ENCODE results near the gene RPL10. TPM values are rescaled to one million over a fixed set of nuclear protein-coding genes. Genes with fewer than 3 reads are reported as not detected.
"Not testable (repeated sequence)": the region's sequence is repeated elsewhere in the genome, so short reads cannot be mapped to it uniquely, and the experiment has no call there.

The RPL10 gene
- total RNA-seq, 1 donor from 2014 or later, result 9,585 TPM

DNA sequence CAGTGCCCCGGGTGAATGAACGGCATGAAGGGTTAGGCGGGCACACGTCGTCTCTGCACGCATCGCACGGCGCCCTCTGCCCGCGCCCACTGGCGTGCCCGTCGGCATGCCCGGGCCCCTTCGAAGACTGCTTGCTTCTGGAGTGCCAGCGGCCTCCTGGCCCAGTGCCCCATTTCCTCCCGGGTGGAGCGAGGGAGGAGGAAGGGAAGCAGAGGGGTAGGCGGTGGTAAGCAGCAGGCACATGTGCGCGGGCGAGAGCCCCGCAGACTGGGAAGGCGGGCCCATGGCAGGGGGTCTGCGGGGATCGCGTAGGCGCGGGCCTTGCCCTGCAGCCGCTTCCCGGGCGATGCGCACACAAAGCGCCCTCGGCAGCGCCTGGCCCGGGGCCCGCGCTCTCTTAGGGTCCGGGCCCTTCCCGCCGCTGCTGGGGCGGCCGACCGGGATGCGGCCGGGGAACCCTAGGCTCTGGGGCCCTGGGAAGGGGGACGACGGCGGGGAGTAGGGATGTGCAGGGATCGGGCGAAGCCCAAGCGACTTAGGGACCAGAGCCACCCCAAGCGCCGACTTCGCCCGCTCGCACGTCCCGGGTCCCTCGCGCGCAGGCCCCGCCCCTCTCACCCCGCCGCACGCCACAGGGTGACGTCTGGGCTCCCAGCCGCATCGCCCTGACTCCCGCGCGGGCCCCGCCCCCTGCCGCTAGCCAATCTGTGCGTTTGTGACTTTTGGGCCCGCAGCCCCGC is 19.9 kb upstream of the RPL10 start:
- DNase-seq, result peak; percentile 76

DNA sequence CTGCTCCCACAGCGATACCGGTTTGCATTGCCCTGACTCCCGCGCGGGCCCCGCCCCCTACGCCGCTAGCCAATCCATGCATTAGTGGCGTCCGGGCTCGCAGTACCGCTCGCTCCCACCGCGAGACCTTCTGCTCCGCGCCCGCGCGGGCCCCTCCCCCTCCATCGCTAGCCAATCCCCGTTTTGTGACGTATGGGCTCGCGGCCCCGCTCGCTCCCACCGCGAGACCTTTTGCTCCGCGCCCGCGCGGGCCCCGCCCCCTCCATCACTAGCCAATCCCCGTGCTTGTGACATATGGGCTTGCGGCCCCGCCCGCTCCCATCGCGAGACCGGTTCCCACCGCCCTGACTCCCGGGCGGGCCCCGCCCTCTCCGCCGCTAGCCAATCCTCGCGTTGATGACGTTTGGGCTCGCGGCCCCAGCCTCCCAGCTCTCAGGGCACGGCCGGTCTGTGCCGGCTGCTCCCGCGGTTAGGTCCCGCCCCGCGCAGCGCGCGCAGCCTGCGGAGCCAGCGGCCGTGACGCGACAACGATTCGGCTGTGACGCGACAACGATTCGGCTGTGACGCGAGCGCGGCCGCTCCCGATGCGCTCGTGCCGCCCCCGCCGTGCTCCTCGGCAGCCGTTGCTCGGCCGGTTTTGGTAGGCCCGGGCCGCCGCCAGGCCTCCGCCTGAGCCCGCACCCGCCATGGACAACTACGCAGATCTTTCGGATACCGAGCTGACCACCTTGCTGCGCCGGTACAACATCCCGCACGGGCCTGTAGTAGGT is 19.2 kb upstream of the RPL10 start, which contains the start of gene EMD:
TSS of gene EMD (plus strand) at position 497 of the 770 bp plus-strand sequence. CDS start at position 687, 190 bp downstream.
- peak; percentile 98 for DNase-seq

DNA sequence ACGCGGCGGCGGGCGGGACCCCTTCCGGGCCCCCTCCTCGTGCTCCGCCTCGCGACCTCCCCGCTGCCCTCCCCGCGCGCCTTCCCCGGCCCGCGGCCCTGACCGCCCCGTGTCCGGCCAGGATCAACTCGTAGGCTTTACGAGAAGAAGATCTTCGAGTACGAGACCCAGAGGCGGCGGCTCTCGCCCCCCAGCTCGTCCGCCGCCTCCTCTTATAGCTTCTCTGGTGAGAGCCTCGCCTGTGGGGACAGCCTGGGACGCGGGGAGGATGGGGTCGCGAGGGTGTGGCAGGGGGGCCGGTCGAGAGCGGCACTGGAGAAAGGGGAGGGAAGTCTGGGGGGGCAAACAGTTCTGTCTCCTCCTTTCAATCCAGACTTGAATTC is 18.6 kb upstream of the RPL10 start:
- DNase-seq, result no peak

DNA sequence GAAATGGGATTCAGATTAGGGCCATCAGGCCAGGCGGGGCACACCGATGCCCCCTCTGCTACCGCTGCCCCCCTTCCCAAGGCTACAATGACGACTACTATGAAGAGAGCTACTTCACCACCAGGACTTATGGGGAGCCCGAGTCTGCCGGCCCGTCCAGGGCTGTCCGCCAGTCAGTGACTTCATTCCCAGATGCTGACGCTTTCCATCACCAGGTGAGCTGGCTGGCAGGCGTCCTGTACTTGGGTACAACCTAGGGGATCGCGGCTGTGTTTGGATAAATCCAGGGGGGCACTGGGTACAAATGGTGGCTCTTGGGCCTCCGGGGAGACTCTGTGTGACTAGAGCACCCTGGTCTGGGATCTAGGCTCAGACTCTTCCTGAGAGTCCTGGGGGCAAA is 18.0 kb upstream of the RPL10 start:
- no peak for DNase-seq

DNA sequence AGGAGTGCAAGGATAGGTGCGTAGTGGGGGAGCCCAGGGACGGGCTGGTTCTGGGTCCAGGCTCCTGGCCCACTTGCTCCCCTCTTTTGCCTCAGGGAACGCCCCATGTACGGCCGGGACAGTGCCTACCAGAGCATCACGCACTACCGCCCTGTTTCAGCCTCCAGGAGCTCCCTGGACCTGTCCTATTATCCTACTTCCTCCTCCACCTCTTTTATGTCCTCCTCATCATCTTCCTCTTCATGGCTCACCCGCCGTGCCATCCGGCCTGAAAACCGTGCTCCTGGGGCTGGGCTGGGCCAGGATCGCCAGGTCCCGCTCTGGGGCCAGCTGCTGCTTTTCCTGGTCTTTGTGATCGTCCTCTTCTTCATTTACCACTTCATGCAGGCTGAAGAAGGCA is 17.4 kb upstream of the RPL10 start:
- DNase-seq, result no peak

DNA sequence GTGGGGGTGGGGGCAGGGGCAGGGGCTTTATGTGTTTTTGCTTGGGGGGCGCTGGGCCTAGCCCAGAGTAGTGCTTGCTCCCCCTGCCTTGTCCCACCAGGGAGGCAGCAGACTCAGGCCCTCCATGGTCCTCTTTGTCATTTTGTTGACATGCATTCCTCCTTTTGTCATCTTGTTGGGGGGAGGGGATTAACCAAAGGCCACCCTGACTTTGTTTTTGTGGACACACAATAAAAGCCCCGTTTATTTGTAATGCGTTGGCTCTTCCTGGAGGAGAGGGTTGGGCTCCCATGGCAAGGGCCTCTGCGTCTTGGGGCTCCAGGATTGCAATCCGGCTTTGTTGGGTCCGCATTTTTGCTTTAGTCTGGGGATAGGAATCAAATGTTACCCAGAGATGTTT is 16.9 kb upstream of the RPL10 start:
- no peak for DNase-seq

DNA sequence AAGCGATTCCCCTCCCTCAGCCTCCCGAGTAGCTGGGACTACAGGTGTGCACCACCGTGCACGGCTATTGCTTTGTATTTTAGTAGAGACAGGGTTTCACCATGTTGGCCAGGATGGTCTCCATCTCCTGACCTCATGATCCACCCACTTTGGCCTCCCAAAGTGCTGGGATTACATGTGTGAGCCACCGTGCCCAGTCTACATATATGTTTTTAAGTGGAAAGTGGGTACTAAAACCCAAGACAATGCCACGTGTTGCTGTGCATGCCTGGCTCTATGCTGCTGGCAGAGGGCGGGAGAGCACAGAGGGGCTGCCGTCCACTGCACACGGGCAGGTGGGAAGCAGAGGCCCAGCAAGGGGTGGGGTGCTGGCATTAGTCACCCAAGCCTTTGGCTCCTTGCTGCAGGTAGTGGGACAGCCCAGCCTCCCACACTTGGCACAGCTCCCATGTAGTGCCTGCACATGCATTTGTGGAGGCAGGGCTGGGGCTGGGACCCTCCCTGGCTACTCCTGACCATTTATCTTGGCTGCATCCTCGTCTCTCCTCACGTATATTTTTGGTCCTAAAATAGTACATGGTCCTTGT is 15.6 kb upstream of the RPL10 start:
- DNase-seq, result no peak

DNA sequence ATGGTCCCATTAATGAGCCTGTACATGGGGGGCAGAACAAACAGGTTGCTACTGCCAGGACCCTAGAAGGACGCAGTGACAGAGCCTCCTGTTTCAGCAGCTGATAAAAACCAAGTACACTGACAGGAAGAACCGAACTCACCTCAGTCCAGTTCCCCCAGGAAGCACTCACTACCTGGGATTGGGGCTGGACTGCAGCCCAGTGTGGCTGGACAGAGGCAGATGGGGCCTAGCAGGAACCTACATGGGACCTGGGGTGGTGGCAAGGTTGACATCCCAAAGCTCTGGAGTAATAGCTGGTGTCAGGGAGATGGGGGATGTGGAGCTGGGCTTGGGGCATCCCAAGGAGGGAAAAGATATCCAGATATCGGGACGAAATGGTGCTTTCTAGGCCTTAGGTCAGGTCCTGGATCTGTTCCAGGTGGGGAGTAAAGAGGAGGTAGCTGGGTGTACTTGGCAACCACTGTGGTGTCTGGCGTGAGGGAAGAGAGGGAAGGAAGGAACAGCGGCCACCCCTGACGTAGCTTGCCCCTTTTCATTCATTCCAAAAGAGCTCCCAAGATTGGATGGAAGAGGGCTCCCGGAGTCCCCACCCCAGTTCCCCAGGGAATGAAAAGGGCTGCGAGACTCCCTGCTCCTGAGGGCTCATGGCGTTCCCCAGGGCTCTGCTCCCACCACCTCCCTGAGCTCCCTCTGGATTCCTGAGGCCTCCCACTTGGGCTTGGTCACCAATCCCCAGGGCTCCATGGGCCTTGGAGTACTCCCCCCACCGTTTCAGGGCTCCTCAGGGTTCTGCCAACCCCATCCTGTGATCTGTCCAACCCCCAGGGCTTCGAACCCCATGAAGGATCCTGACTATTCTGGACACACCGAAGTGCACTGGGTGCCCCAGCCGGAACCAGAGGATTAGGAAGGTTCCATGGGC is 14.6 kb upstream of the RPL10 start:
- DNase-seq, result no peak

DNA sequence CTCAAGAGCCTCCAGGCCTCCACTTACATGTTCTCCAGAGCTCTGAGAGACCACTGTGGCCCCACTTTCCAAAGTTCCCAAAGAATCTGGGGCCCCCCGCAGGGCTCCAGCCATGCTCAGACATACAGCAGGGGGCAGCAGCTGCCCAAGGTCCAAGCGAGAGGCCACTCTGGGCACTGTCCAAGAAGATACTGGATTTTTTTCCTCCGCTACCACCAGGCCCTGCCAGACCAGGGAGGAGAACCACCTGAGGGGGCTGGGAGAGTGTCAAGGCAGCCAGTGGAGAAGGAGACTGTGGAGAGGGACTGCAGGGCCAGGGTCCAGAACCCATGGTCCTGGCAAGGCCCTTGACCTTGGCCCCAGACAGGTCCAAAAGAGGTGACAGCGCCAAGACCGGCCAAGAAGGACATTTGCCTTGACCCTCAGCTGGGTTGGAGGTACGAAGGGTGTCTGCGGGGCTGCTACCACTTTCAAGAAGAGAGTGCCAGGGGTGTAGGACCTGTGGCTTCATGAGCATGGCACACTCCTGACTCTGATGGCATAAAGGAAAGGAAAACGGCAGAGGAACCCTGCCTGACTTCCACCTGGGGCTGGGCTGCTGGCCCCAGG is 13.8 kb upstream of the RPL10 start:
- no peak for DNase-seq

DNA sequence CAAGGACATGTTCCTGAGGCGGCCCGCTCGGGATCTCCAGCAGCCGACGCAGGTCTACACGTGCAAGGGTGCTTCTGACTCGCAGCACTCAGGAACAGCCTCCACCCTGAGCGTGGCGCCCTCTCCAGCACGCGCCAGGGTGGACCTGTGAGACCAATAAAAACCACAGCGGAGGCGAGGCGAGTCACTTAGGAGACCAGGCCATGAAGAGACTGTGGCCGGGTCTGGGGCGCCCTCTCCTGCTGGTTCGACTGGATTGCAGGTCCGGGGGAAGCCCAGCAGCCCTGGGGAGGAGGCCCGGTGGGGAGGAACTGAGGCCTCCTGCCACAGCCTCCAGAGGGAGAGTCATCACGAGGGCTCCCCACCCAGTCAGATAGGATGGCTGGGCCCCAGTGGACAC is 10.1 kb upstream of the RPL10 start:
- not testable (repeated sequence) for DNase-seq

DNA sequence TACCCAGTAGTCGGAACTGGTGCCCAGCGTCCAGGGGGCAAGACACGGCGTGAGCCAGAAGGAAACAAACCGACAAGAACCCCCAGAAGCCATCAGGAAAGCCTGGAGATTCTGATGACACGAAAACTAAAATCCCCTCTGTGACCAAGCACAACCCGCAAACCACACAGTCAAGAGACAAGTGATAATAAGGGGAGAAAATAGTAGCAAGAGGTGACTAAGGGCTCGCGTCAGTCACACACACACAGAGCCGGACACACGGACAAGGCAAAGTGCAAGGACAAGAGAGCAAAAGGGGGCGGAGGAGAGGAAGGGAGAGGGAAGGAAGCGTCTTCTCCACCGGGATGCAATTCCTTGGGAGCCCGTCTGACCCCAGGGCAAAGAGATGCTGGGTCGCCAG is 9.5 kb upstream of the RPL10 start:
- not testable (repeated sequence) for DNase-seq

DNA sequence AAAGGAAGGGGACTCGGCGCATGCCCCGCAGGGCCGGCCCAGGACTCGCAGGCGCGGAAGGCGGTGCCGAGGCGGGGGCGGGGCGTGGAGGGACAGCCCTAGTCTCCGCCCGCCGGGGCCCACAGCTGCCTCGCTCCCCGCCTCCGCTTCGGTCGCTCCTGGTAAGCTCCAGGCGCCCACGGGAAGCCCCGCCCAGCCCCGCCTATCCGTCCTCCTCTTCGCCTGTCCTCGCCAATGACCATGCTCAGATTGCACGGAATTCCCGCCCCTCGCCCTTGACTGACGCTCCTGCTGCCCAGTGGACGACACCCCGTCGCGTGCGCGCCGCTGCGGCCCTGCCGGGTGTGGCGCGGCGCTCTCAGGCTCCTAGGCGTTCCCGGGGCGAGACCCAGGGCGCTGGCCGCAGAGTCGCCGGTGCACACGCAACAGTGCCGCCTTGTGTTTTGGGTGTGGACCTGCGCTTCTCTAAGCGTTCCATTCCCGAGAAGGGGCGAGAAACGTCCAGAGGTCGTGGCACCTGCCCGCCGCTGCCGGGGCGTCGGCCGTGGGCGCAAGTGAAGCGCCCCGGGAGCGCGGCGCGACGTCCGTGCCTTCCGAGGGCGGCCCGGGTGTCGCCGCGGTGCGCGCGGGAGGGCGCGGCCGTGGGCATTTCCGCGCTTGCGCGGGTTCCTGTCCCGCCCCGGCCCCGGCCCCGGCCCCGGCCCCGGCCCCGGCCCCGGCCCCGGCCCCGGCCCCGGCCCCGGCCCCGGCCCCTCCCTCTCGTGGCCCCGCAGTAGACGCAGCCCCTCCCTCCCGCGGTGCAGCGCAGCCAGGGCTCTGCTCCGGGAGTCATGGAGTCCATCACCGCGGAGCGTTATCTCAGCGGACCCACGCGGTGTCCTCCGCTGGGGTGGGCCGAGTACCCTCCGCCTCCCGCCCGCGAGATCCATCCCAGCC is 8.1 kb upstream of the RPL10 start:
- DNase-seq, result not testable (repeated sequence)

DNA sequence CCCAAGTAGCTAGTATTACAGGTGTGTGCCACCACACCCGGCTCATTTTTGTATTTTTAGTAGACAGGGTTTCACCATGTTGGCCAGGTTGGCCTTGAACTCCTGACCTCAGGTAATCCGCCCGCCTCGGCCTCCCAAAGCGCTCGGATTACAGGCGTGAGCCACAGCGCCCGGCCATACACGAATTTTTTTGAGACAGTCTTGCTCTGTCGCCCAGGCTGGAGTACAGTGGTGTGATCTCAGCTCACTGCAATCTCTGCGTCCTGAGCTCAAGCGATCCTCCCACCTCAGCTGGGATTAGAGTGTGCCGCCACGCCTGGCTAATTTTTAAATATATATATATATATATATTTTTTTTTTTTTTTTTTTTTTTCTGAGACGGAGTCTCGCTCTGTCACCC is 1.8 kb upstream of the RPL10 start:
- DNase-seq, result not testable (repeated sequence)

DNA sequence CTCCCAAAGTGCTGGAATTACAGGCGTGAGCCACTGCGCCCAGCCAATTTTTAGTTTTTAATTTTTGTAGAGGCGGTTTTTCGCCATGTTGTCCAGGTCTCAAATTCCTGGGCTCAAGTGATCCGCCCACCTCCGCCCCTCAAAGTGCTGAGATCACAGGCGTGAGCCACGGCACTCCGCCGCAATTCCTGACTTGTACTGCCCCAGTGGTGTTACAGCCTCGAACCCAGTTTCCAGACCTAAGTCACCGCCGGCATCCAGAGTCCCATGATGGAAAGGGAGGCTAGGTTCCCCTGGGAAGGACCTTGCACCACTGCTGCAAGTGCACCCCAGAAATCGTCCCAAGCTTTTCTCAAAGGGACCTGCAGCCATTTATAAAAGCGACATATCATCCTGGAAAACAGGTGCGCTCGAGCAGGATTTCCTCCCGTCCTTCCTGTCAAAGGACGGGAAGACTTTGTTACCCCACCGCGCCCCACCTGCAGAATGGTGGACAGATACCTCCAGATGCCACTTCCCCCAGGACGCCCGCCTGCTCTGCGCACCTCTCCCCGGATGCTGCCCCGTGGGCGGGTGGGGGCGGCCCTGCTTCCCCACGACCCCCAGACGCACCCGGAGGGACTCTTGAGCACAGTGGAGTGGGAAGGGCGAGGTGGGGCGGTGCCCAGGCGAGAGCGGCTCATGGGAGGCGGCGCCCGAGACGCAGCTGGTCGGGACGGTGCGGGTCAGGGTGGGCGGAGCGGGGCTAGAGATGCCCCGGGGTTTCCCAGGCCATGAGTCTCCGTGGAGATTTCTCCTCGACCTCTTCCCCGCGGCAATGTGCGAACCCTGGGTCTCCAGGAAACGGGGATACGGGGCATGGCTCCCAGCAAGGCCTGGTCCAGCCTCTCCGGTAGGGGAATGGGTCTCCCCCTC is 947 bp upstream of the RPL10 start:
- peak; percentile 88 for DNase-seq

DNA sequence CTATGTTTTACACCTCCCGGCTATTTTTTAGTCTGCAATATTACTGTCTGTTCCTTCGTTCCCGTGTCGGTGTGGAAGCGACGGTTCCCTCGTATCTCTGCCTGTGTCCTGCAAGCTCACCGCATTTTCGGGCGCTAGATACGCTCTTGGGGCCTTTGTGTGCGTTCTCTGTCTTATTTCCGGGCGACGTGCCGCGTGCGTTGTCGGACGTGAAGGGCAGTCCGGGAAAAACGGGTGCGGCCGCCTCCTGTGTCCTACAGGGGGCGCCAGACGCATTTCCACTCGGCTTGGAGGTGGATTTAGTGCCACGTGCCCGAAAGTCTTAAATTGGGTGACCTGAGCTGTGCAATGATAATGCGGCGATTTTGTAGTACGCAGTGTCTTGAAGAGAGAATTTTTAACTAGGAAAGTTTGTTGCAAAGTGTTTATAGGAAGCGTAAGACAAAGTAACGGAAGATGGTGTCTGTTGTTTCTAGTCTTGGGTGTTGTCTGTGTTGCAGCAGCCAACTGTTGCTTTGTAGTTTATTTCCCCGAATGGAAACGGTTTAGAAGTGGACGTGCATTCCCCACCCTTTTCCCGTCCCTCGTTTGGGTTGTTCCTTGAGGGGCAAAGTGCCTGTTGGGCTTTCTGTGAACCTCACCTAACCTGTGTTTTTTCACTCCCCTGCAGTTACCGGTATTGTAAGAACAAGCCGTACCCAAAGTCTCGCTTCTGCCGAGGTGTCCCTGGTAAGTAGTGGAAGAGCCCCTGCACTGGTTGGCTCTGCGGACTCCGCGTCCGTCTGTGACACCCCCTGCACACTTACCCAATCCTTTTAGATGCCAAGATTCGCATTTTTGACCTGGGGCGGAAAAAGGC is 720 bp downstream of the RPL10 start:
- DNase-seq, result peak; percentile 93

DNA sequence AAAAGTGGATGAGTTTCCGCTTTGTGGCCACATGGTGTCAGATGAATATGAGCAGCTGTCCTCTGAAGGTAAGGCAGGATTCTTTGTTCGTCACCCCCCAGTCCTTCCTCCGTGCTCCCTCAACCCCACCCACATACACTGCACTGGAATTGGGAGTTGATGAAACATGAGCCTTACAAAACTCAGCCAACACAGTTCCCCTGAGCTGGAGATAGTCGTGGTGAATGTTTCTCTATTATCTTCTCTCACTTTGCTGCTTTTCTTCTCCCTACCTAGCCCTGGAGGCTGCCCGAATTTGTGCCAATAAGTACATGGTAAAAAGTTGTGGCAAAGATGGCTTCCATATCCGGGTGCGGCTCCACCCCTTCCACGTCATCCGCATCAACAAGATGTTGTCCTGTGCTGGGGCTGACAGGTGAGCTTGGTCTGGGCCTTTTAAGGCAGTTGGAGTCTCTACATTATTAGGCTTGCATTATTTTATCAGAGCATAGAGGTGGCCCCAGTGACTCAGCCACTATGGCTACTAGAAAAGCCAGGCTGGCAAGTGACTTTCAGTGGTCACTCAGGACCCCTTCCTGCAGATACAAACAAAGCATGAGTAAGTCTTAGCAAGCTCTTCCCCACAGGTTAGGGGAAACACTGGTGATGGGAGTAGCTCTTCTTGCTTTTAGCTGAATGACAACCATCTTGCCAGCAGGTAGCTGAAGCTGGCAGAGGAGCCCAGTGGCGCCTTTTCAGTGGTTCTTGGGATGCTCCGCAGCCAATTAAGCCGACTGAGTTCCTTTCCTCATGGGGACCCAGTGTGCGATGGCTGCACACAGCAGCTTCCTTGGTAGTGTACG is 1.6 kb downstream of the RPL10 start:
- DNase-seq, result no peak

DNA sequence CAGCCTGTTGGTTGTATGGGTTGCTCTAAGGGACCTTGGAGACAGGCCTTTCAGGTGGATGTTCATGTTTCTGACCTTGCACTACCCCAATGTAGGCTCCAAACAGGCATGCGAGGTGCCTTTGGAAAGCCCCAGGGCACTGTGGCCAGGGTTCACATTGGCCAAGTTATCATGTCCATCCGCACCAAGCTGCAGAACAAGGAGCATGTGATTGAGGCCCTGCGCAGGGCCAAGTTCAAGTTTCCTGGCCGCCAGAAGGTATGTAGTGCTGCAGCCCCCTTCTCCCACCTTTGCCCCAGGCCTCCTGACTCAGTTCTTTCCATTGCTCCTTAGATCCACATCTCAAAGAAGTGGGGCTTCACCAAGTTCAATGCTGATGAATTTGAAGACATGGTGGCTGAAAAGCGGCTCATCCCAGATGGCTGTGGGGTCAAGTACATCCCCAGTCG is 2.2 kb downstream of the RPL10 start:
- DNase-seq, result not testable (repeated sequence)
